ENCODE measurements around the gene JMJD8.

JMJD8 gene

GRCh38 chr16:641326-642188 is 42.6 kb downstream of the JMJD8 start, which contains the start of gene MCRIP2:
MCRIP2 (plus strand) TSS chr16:641828; CDS start chr16:641992, 164 bp downstream.
- peak; percentile 82 for DNase-seq (ENCODE audit: low read depth)

GRCh38 chr16:640614-641013 is 43.5 kb downstream of the JMJD8 start:
- no peak for DNase-seq (ENCODE audit: low read depth)

- no peak for DNase-seq (ENCODE audit: low read depth)
Measured at GRCh38 chr16:638836-639235, 45.3 kb downstream of the JMJD8 start.

- no peak for DNase-seq (ENCODE audit: low read depth)
Measured at GRCh38 chr16:638034-638543, 46.0 kb downstream of the JMJD8 start.

- DNase-seq (ENCODE audit: low read depth), result peak; percentile 87
Measured at GRCh38 chr16:637081-638018, 46.8 kb downstream of the JMJD8 start.

GRCh38 chr16:636206-637080 is 47.7 kb downstream of the JMJD8 start, which contains the start of gene METTL26:
METTL26 (minus strand) TSS chr16:636305; CDS start chr16:636290, 15 bp downstream.
- DNase-seq (ENCODE audit: low read depth), result peak; percentile 94

GRCh38 chr16:635573-636205 is 48.4 kb downstream of the JMJD8 start:
- DNase-seq (ENCODE audit: low read depth), result no peak

- no peak for DNase-seq (ENCODE audit: low read depth)
Measured at GRCh38 chr16:634996-635395, 49.1 kb downstream of the JMJD8 start.

GRCh38 chr16:634051-634670 is 50.0 kb downstream of the JMJD8 start:
- DNase-seq (ENCODE audit: low read depth), result no peak

- no peak for DNase-seq (ENCODE audit: low read depth)
Measured at GRCh38 chr16:633336-634050, 50.6 kb downstream of the JMJD8 start.

GRCh38 chr16:632486-633335 is 51.4 kb downstream of the JMJD8 start:
- DNase-seq (ENCODE audit: low read depth), result no peak

- DNase-seq (ENCODE audit: low read depth), result no peak
Measured at GRCh38 chr16:631808-632358, 52.3 kb downstream of the JMJD8 start.

Data from ELR (cell line).